Fibroblast of pulmonary artery (primary cell): ENCODE measurements around the gene NONO.
A peak's percentile ranks its signal among the peaks of the same experiment; 100 is the strongest.

Experiments used
- DNase-seq: peaks from one replicate; pipeline ENCODE4 v3.0.0-alpha.2; 2010; ENCODE audit warnings: low read depth
- H3K4me3 ChIP-seq: replicated peaks from 2 replicates; pipeline ENCODE4 v1.5.1; 2011; ENCODE audit warnings: low read depth, mild to moderate bottlenecking, control low read depth, low read length, moderate library complexity
- CTCF ChIP-seq: IDR thresholded peaks from 2 replicates; pipeline ENCODE4 v1.5.1; 2011; ENCODE audit warnings: mild to moderate bottlenecking, control low read depth, low read length, inconsistent platforms; ENCODE audit errors: missing control alignments

The NONO gene

GRCh38 chrX:71250841-71251240, 32.6 kb upstream of the NONO start:
- no peak for TF ChIP-seq CTCF
- H3K4me3 ChIP-seq = no peak overlapping the region
- no peak for DNase-seq

- TF ChIP-seq CTCF = no peak
- no peak for DNase-seq
- no peak overlapping the region for H3K4me3 ChIP-seq
Measured at GRCh38 chrX:71251466-71251973, 31.9 kb upstream of the NONO start.

- TF ChIP-seq CTCF = no peak
- DNase-seq = no peak
- H3K4me3 ChIP-seq = peak overlapping the region; percentile 14
Measured at GRCh38 chrX:71252221-71252620, 31.2 kb upstream of the NONO start.

- TF ChIP-seq CTCF = peak; percentile 40
- peak; percentile 41 for DNase-seq
- peak overlapping the region; percentile 83 for H3K4me3 ChIP-seq
Measured at GRCh38 chrX:71253253-71254091, 30.0 kb upstream of the NONO start.

GRCh38 chrX:71254092-71254963, 29.1 kb upstream of the NONO start, which contains the start of gene ZMYM3:
TSS of gene ZMYM3 (minus strand) at chrX:71254140. CDS start at chrX:71253255, 885 bp downstream.
- H3K4me3 ChIP-seq = peak within 1 kb of the TSS; percentile 83
- no peak for TF ChIP-seq CTCF
- DNase-seq = peak; percentile 82

GRCh38 chrX:71256051-71256450, 27.4 kb upstream of the NONO start:
- peak; percentile 1 for DNase-seq
- H3K4me3 ChIP-seq = no peak overlapping the region

More at GRCh38 chrX:71256051-71256450, 27.4 kb upstream of the NONO start:
- TF ChIP-seq CTCF = no peak
